CD4-positive, CD25-positive, alpha-beta regulatory T cell (primary cell): ENCODE measurements around the gene SCT. TPM values are rescaled to one million over a fixed set of nuclear protein-coding genes. Genes with fewer than 3 reads are reported as not detected.

ENCODE experiments used
- ATAC-seq, 2 donors: fragments of 150-1000 bp; cut with Tn5 transposase; one replicate each; pipeline ENCODE4 v1.10.0; 2021; ENCODE audit warnings: low read depth in 2 of 2, moderate number of reproducible peaks in 2 of 2, moderate library complexity in 1 of 2
- DNase-seq, 3 donors: peaks; one replicate each; pipeline versions ENCODE4 v3.0.0 to v3.0.0-alpha.2; 2012 to 2022; ENCODE audit warnings: mixed read lengths in 1 of 3
- H3K27ac ChIP-seq: one replicate; pipeline ENCODE4 v1.7.0; 2013; ENCODE audit warnings: mild to moderate bottlenecking, low read length; ENCODE audit not compliant: insufficient read depth, poor library complexity, severe bottlenecking
- H3K27me3 ChIP-seq: one replicate; pipeline ENCODE4 v1.7.0; 2013; ENCODE audit warnings: low read length; ENCODE audit not compliant: control insufficient read depth, insufficient read depth
- H3K36me3 ChIP-seq: one replicate; pipeline ENCODE4 v1.7.0; 2013; ENCODE audit warnings: mild to moderate bottlenecking, low read length, moderate library complexity; ENCODE audit not compliant: control insufficient read depth, insufficient read depth
- H3K4me1 ChIP-seq: 2 replicates; pipeline ENCODE4 v1.7.0; 2013; ENCODE audit warnings: mild to moderate bottlenecking, low read length; ENCODE audit not compliant: insufficient read depth, control insufficient read depth, poor library complexity, severe bottlenecking
- H3K4me3 ChIP-seq: one replicate; pipeline ENCODE4 v1.7.0; 2013; ENCODE audit warnings: low read depth, mild to moderate bottlenecking, low read length, moderate library complexity
- H3K9me3 ChIP-seq, 2 experiments: 1 replicate in 1 of 2; 2 replicates in 1 of 2; pipeline ENCODE4 v1.7.0; 2013; ENCODE audit warnings: low read length in 2 of 2, mild to moderate bottlenecking in 1 of 2, moderate library complexity in 1 of 2; ENCODE audit not compliant: control insufficient read depth in 2 of 2
- H3K27ac Mint-ChIP-seq, 3 donors: one replicate each; pipeline ENCODE4 v1.8.0; 2020 to 2022; ENCODE audit warnings: mild to moderate bottlenecking in 3 of 3, mixed read lengths in 3 of 3, moderate library complexity in 2 of 3
- H3K27me3 Mint-ChIP-seq: one replicate; pipeline ENCODE4 v1.8.0; 2022; ENCODE audit warnings: mild to moderate bottlenecking, mixed read lengths
- H3K36me3 Mint-ChIP-seq: one replicate; pipeline ENCODE4 v1.8.0; 2020; ENCODE audit warnings: mixed read lengths
- H3K4me1 Mint-ChIP-seq, 4 donors: one replicate each; pipeline ENCODE4 v1.8.0; 2020 to 2022; ENCODE audit warnings: mixed read lengths in 4 of 4, mild to moderate bottlenecking in 1 of 4
- H3K4me3 Mint-ChIP-seq, 4 donors: one replicate each; pipeline ENCODE4 v1.8.0; 2020 to 2022; ENCODE audit warnings: mild to moderate bottlenecking in 4 of 4, mixed read lengths in 4 of 4, moderate library complexity in 3 of 4
- H3K9me3 Mint-ChIP-seq, 7 donors: one replicate each; pipeline ENCODE4 v1.8.0; 2020 to 2022; ENCODE audit warnings: mixed read lengths in 7 of 7, mild to moderate bottlenecking in 3 of 7, moderate library complexity in 2 of 7
- polyA plus RNA-seq, 4 donors: library from polyadenylated mRNA; unstranded; fragments of 300-500 nt; fragmentation: Illumina TruSeq; gene quantifications; one replicate each; pipeline ENCODE4 v1.2.3, GENCODE V29; 2021
- total RNA-seq: library from RNA; stranded (reverse); gene quantifications from one replicate; pipeline ENCODE4 v1.2.3, GENCODE V29; 2022

SCT gene, protein sequence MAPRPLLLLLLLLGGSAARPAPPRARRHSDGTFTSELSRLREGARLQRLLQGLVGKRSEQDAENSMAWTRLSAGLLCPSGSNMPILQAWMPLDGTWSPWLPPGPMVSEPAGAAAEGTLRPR
- total RNA-seq (not detected), polyA plus RNA-seq (not detected)

- no peaks in the 10 kb centered on the region for H3K36me3 ChIP-seq
- Mint-ChIP-seq H3K27ac (no peak within 1 kb of the TSS), H3K4me3 (peak within 1 kb of the TSS in 1 of 4 donors; percentile 46)
Measured at GRCh38 chr11:626475-627307, at the start of gene SCT. TSS of gene SCT (minus strand) at chr11:627181. CDS start at chr11:627143, 38 bp downstream.

GRCh38 chr11:674406-674805 lies 47.4 kb upstream of the SCT start:
- Mint-ChIP-seq H3K9me3 (no peaks in the 10 kb centered on the region), H3K36me3 (peaks cover 15% of the 10 kb centered on the region), H3K4me3 (no peak overlapping the region), H3K27ac (no peak overlapping the region), H3K27me3 (no peaks in the 10 kb centered on the region), H3K4me1 (peaks cover 0 to 3% (median 0%) of the 10 kb centered on the region in 4 donors)
- ATAC-seq, result no peak
- no peaks in the 10 kb centered on the region for H3K27me3 ChIP-seq
- H3K4me3 ChIP-seq, result no peak overlapping the region
- H3K9me3 ChIP-seq, result no peaks in the 10 kb centered on the region
- no peak for DNase-seq
- no peaks in the 10 kb centered on the region for H3K4me1 ChIP-seq
- H3K27ac ChIP-seq, result no peak overlapping the region
- peaks cover 33% of the 10 kb centered on the region for H3K36me3 ChIP-seq

More at GRCh38 chr11:626475-627307, at the start of gene SCT:
- DNase-seq, result no peak
- Mint-ChIP-seq H3K36me3 (peaks cover 3% of the 10 kb centered on the region), H3K27me3 (peaks cover 30% of the 10 kb centered on the region), H3K4me1 (peaks cover 9 to 20% (median 12%) of the 10 kb centered on the region in 4 donors), H3K9me3 (peaks cover 0 to 2% (median 0%) of the 10 kb centered on the region in 7 donors)
- Histone ChIP-seq H3K4me3 (no peak within 1 kb of the TSS), H3K9me3 (no peaks in the 10 kb centered on the region), H3K4me1 (peaks cover 10% of the 10 kb centered on the region), H3K27ac (no peak within 1 kb of the TSS), H3K27me3 (no peaks in the 10 kb centered on the region)
- peak in 1 of 2 donors; percentile 21 for ATAC-seq

- H3K27me3 ChIP-seq, result no peaks in the 10 kb centered on the region
- no peak overlapping the region for H3K27ac ChIP-seq
- no peaks in the 10 kb centered on the region for H3K9me3 ChIP-seq
- H3K36me3 ChIP-seq, result peaks cover 29% of the 10 kb centered on the region
- Mint-ChIP-seq H3K36me3 (peaks cover 15% of the 10 kb centered on the region), H3K27ac (no peak overlapping the region), H3K4me3 (no peak overlapping the region), H3K4me1 (peaks cover 0 to 3% (median 0%) of the 10 kb centered on the region in 4 donors), H3K27me3 (no peaks in the 10 kb centered on the region), H3K9me3 (no peaks in the 10 kb centered on the region)
- DNase-seq (no peak), ATAC-seq (no peak)
- H3K4me1 ChIP-seq, result no peaks in the 10 kb centered on the region
- no peak overlapping the region for H3K4me3 ChIP-seq
Measured at GRCh38 chr11:673866-674265, 46.9 kb upstream of the SCT start.

- peaks cover 13% of the 10 kb centered on the region for H3K36me3 ChIP-seq
- peak overlapping the region in 2 of 3 donors; percentile 76 to 83 for H3K27ac Mint-ChIP-seq
- no peaks in the 10 kb centered on the region for H3K27me3 Mint-ChIP-seq
- no peaks in the 10 kb centered on the region for H3K9me3 Mint-ChIP-seq
- ATAC-seq, result no peak
- peaks cover 0 to 4% (median 0%) of the 10 kb centered on the region in 4 donors for H3K4me1 Mint-ChIP-seq
- no peak overlapping the region for H3K4me3 ChIP-seq
- no peaks in the 10 kb centered on the region for H3K27me3 ChIP-seq
- no peak overlapping the region for H3K4me3 Mint-ChIP-seq
- DNase-seq, result no peak
- peaks cover 11% of the 10 kb centered on the region for H3K36me3 Mint-ChIP-seq
- H3K4me1 ChIP-seq, result no peaks in the 10 kb centered on the region
- no peaks in the 10 kb centered on the region for H3K9me3 ChIP-seq
- no peak overlapping the region for H3K27ac ChIP-seq
Measured at GRCh38 chr11:665704-666281, 38.8 kb upstream of the SCT start.

GRCh38 chr11:665062-665703 lies 38.2 kb upstream of the SCT start:
- H3K9me3 Mint-ChIP-seq, result no peaks in the 10 kb centered on the region

DNA sequence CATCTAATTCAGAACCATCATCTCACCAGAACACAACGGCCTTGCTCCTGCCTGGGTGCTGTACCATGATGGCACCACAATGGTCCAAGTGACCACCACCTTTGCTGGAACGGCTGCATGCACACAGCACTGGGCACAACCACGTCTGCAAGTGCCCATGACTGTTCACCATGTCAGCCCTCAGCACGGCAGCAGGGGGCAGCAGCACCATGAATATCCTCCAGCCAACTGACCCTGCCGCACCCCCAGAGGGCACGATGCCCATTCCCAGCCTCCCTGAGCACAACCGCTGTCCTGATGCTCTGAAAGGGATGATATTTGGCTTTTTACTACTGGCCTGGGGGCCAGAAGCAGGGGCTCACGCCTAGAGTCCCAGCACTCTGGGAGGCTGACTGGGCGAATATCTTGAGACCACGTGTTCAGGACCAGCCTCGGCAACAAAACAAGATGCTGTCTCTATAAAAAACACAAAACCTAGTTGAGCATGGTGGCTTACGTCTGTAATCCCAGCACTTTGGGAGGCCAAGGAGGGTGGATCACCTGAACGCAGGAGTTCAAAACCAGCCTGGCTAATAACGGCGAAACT lies 35.8 kb upstream of the SCT start:
- peak overlapping the region in 1 of 3 donors; percentile 83 for H3K27ac Mint-ChIP-seq
- ATAC-seq, result peak; percentile 45 to 55

More at GRCh38 chr11:665062-665703, 38.2 kb upstream of the SCT start:
- peaks cover 13% of the 10 kb centered on the region for H3K36me3 ChIP-seq
- H3K27ac Mint-ChIP-seq, result peak overlapping the region in 2 of 3 donors; percentile 37 to 76
- DNase-seq (no peak), ATAC-seq (no peak)
- no peaks in the 10 kb centered on the region for H3K9me3 ChIP-seq
- no peaks in the 10 kb centered on the region for H3K27me3 Mint-ChIP-seq
- no peak overlapping the region for H3K27ac ChIP-seq
- H3K36me3 Mint-ChIP-seq, result peaks cover 11% of the 10 kb centered on the region
- H3K4me3 Mint-ChIP-seq, result no peak overlapping the region
- H3K4me1 ChIP-seq, result no peaks in the 10 kb centered on the region
- H3K4me1 Mint-ChIP-seq, result peaks cover 0 to 4% (median 0%) of the 10 kb centered on the region in 4 donors
- H3K27me3 ChIP-seq, result no peaks in the 10 kb centered on the region
- H3K4me3 ChIP-seq, result no peak overlapping the region

DNA sequence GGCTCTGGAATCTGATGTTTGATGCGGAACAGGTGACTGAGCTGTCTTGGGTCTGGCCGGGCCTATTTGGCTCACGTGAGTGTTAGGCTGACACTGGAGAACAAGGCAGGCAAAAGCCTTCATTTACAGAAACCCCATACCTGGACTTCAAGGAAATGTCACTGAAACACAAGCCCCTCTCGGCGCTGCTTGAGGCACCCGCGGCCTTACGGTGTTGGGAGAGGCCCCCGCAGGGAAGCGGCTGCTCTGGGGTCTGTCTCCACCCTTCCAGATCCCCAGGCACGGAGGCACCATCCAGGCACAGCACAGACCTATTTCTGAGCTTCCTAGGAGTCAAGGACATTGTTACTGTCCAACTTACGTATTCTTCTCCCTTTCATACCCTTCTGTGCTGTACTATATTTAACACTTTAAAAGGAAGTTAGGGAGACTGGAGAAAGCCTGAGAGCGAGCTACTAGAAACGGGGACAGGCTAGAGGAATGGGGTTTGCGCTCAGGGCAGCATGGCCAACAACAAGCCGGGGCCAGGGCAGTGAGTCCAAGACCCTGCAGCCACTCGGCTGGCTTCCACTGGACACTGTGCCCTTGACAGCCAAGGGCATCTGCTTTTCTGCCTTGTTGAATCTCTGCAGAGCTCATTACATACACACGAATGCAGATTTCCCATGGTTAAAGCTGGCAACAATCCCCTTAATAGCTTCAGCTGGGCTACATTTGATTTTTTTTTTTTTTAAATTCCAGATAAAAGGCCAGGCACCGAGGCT lies 33.9 kb upstream of the SCT start:
- H3K4me1 ChIP-seq, result no peaks in the 10 kb centered on the region
- DNase-seq (no peak), ATAC-seq (no peak)
- peaks cover 0 to 4% (median 0%) of the 10 kb centered on the region in 4 donors for H3K4me1 Mint-ChIP-seq
- no peaks in the 10 kb centered on the region for H3K27me3 ChIP-seq
- peaks cover 9% of the 10 kb centered on the region for H3K36me3 Mint-ChIP-seq
- H3K4me3 ChIP-seq, result no peak overlapping the region
- H3K27ac ChIP-seq, result no peak overlapping the region
- H3K27ac Mint-ChIP-seq, result no peak overlapping the region
- no peaks in the 10 kb centered on the region for H3K9me3 ChIP-seq
- H3K4me3 Mint-ChIP-seq, result no peak overlapping the region
- peaks cover 23% of the 10 kb centered on the region for H3K36me3 ChIP-seq
- H3K27me3 Mint-ChIP-seq, result no peaks in the 10 kb centered on the region
- no peaks in the 10 kb centered on the region for H3K9me3 Mint-ChIP-seq

More for the DNA sequence above, 35.8 kb upstream of the SCT start:
- H3K4me3 Mint-ChIP-seq, result no peak overlapping the region
- Histone ChIP-seq H3K4me1 (no peaks in the 10 kb centered on the region), H3K9me3 (no peaks in the 10 kb centered on the region), H3K27ac (no peak overlapping the region), H3K4me3 (no peak overlapping the region), H3K27me3 (no peaks in the 10 kb centered on the region), H3K36me3 (peaks cover 25% of the 10 kb centered on the region)
- peak; percentile 12 to 34 (median 18) for DNase-seq
- H3K36me3 Mint-ChIP-seq, result peaks cover 14% of the 10 kb centered on the region
- H3K27me3 Mint-ChIP-seq, result no peaks in the 10 kb centered on the region
- H3K4me1 Mint-ChIP-seq, result peaks cover 0 to 4% (median 0%) of the 10 kb centered on the region in 4 donors
- no peaks in the 10 kb centered on the region for H3K9me3 Mint-ChIP-seq
